ENCODE data around the gene HERC2.

HERC2 gene

GRCh38 chr15:28110481-28110881 lies 211.5 kb downstream of the HERC2 start:
- Histone ChIP-seq H3K9ac (ENCODE audit: low read length) (no peak overlapping the region), H3K4me3 (ENCODE audit: low read depth, low read length, poor library complexity, severe bottlenecking) (no peak overlapping the region), H3K27me3 (ENCODE audit: insufficient read depth, low read length) (no peaks in the 10 kb centered on the region), H4K20me1 (ENCODE audit: insufficient read depth, low read length) (no peaks in the 10 kb centered on the region), H3K9me2 (ENCODE audit: low read depth, low read length) (no peaks in the 10 kb centered on the region), H3K27ac (ENCODE audit: low read depth, low read length, poor library complexity, severe bottlenecking) (no peak overlapping the region), H3K9me3 (ENCODE audit: low read length) (no peaks in the 10 kb centered on the region), H3F3A (ENCODE audit: insufficient read depth, low read length) (no peaks in the 10 kb centered on the region), H2AFZ (ENCODE audit: low read length) (no peak overlapping the region), H3K79me2 (ENCODE audit: insufficient read depth, low read length) (no peaks in the 10 kb centered on the region), H3K4me1 (ENCODE audit: insufficient read depth, low read length, severe bottlenecking) (no peaks in the 10 kb centered on the region), H3K4me2 (ENCODE audit: low read length) (no peak overlapping the region), H3K36me3 (ENCODE audit: insufficient read depth, low read length) (peaks cover 41% of the 10 kb centered on the region)
- TF ChIP-seq, protein P1, sequence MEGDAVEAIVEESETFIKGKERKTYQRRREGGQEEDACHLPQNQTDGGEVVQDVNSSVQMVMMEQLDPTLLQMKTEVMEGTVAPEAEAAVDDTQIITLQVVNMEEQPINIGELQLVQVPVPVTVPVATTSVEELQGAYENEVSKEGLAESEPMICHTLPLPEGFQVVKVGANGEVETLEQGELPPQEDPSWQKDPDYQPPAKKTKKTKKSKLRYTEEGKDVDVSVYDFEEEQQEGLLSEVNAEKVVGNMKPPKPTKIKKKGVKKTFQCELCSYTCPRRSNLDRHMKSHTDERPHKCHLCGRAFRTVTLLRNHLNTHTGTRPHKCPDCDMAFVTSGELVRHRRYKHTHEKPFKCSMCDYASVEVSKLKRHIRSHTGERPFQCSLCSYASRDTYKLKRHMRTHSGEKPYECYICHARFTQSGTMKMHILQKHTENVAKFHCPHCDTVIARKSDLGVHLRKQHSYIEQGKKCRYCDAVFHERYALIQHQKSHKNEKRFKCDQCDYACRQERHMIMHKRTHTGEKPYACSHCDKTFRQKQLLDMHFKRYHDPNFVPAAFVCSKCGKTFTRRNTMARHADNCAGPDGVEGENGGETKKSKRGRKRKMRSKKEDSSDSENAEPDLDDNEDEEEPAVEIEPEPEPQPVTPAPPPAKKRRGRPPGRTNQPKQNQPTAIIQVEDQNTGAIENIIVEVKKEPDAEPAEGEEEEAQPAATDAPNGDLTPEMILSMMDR (IDR thresholded peaks at IDR 0.05; ENCODE audit: low read length) = no peak
- no peak for TF ChIP-seq EZH2 (IDR thresholded peaks at IDR 0.05; ENCODE audit: borderline replicate concordance, low read length)

DNA sequence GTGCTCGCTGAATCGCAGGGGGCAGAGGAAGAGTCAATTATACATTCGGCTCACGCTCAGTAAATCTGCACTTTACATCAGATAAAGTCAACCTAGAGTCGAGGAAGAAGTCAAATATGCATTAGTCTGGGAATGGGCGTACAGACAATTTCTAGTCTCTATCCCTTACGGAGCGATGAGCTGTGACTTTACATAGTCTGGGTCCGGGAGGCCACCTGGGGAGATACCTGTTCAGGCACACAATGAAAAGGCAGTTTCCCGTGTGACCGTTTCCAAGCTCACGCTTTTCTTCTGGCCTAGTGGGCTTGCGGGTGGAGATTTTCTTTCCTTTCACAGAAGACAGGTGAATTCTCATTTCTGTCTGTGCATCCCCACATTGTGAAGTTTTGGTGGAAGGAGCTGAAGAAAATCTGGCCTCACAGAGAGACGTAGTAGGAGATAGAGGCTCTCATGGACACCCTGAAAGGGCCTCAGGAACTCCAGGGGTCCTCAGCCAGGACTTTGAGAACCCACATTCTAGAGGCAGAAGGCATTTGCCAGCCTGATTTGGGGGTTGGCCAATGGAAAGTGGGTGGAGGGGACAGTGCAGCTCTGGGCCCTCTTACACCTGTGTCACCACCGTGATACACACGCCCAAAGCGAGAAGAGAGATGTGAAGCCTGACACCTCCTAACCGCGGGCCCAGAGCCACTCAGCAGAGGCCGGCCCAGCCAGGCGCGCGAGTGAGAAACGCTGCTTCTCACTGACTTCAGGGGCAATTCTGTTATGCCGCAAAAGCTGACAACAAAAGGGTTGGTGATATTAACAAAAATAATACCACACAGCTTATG lies 212.1 kb downstream of the HERC2 start:
- Histone ChIP-seq H3K36me3 (ENCODE audit: insufficient read depth, low read length) (peaks cover 38% of the 10 kb centered on the region), H3K9ac (ENCODE audit: low read length) (no peak overlapping the region), H3K4me2 (ENCODE audit: low read length) (no peak overlapping the region), H2AFZ (ENCODE audit: low read length) (no peak overlapping the region), H3F3A (ENCODE audit: insufficient read depth, low read length) (no peaks in the 10 kb centered on the region), H3K4me3 (ENCODE audit: low read depth, low read length, poor library complexity, severe bottlenecking) (no peak overlapping the region), H3K27ac (ENCODE audit: low read depth, low read length, poor library complexity, severe bottlenecking) (no peak overlapping the region), H3K27me3 (ENCODE audit: insufficient read depth, low read length) (no peaks in the 10 kb centered on the region), H3K9me3 (ENCODE audit: low read length) (no peaks in the 10 kb centered on the region), H4K20me1 (ENCODE audit: insufficient read depth, low read length) (no peaks in the 10 kb centered on the region), H3K4me1 (ENCODE audit: insufficient read depth, low read length, severe bottlenecking) (no peaks in the 10 kb centered on the region), H3K9me2 (ENCODE audit: low read depth, low read length) (no peaks in the 10 kb centered on the region), H3K79me2 (ENCODE audit: insufficient read depth, low read length) (no peaks in the 10 kb centered on the region)
- no peak for TF ChIP-seq EZH2 (IDR thresholded peaks at IDR 0.05; ENCODE audit: borderline replicate concordance, low read length)
- TF ChIP-seq, protein P1 (IDR thresholded peaks at IDR 0.05; ENCODE audit: low read length) = no peak

DNA sequence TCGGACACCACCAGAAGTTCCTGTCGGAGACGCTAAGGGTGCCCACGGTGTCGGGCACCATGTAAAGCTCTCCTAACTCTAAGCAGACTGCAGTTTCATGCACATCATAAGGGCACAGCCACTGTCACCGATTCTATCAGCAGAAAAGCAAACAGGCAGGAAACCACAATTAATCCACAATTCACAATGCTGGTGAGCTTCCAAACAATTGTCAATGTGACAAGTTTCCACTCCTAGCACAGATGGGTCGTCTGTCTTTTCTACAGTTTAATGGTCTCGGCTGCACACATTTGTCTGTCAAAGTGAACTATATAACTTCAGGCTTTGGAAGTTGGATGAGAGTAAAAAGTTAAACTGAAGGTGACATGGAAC lies 214.1 kb downstream of the HERC2 start:
- no peak for TF ChIP-seq EZH2 (IDR thresholded peaks at IDR 0.05; ENCODE audit: borderline replicate concordance, low read length)
- TF ChIP-seq, protein P1 (IDR thresholded peaks at IDR 0.05; ENCODE audit: low read length) = no peak
- Histone ChIP-seq H3K27me3 (ENCODE audit: insufficient read depth, low read length) (no peaks in the 10 kb centered on the region), H2AFZ (ENCODE audit: low read length) (no peak overlapping the region), H3K27ac (ENCODE audit: low read depth, low read length, poor library complexity, severe bottlenecking) (no peak overlapping the region), H4K20me1 (ENCODE audit: insufficient read depth, low read length) (no peaks in the 10 kb centered on the region), H3K4me1 (ENCODE audit: insufficient read depth, low read length, severe bottlenecking) (no peaks in the 10 kb centered on the region), H3F3A (ENCODE audit: insufficient read depth, low read length) (no peaks in the 10 kb centered on the region), H3K4me3 (ENCODE audit: low read depth, low read length, poor library complexity, severe bottlenecking) (no peak overlapping the region), H3K9me2 (ENCODE audit: low read depth, low read length) (no peaks in the 10 kb centered on the region), H3K9ac (ENCODE audit: low read length) (no peak overlapping the region), H3K36me3 (ENCODE audit: insufficient read depth, low read length) (peaks cover 18% of the 10 kb centered on the region), H3K79me2 (ENCODE audit: insufficient read depth, low read length) (no peaks in the 10 kb centered on the region), H3K4me2 (ENCODE audit: low read length) (no peak overlapping the region), H3K9me3 (ENCODE audit: low read length) (no peaks in the 10 kb centered on the region)

All from OCI-LY1 (cell line).